Heart left ventricle (tissue), 16 donors: ENCODE data around the gene CORO6. TPM values are rescaled to one million over a fixed set of nuclear protein-coding genes. Genes with fewer than 3 reads are reported as not detected.

ENCODE experiments used
- ATAC-seq, 4 donors: fragments of 200-7000 bp; cut with Tn5 transposase; one replicate each; pipeline ENCODE4 v1.9.1; 2020 to 2022; ENCODE audit warnings: moderate library complexity in 4 of 4, mild to moderate bottlenecking in 3 of 4, moderate number of reproducible peaks in 1 of 4
- DNase-seq, 5 donors: peaks; one replicate each; pipeline ENCODE4 v3.0.0-alpha.2; 2020
- H3K27ac ChIP-seq, 12 donors: fragments of 200-600 bp; sonication (generic) in 4 of 12; one replicate each; pipeline versions ENCODE4 v1.5.0 to v1.8.0; 2016 to 2022; ENCODE audit warnings: mild to moderate bottlenecking in 2 of 12
- H3K27me3 ChIP-seq, 9 donors: fragments of 200-600 bp; sonication (generic) in 2 of 9; one replicate each; pipeline versions ENCODE4 v1.5.1 to v1.8.0; 2016 to 2022; ENCODE audit warnings: mild to moderate bottlenecking in 3 of 9
- H3K36me3 ChIP-seq, 9 donors: fragments of 200-600 bp; sonication (generic) in 2 of 9; one replicate each; pipeline versions ENCODE4 v1.5.0 to v1.8.0; 2018 to 2022; ENCODE audit warnings: mild to moderate bottlenecking in 2 of 9
- H3K4me1 ChIP-seq, 12 donors: fragments of 200-600 bp; sonication (generic) in 4 of 12; one replicate each; pipeline versions ENCODE4 v1.5.0 to v1.8.0; 2016 to 2022; ENCODE audit warnings: mild to moderate bottlenecking in 3 of 12
- H3K4me3 ChIP-seq, 12 donors: fragments of 200-600 bp; sonication (generic) in 4 of 12; one replicate each; pipeline versions ENCODE4 v1.5.0 to v1.8.0; 2017 to 2022; ENCODE audit warnings: mild to moderate bottlenecking in 9 of 12, moderate library complexity in 4 of 12
- H3K9me3 ChIP-seq, 12 donors: fragments of 200-600 bp; sonication (generic) in 4 of 12; one replicate each; pipeline versions ENCODE4 v1.5.0 to v1.8.0; 2016 to 2022; ENCODE audit warnings: mild to moderate bottlenecking in 1 of 12
- POLR2A ChIP-seq, 2 donors: fragments of 450-650 bp; IDR thresholded peaks; one replicate each; pipeline ENCODE4 v1.6.1; 2017; ENCODE audit warnings: antibody characterized with exemption in 2 of 2, mild to moderate bottlenecking in 2 of 2, moderate library complexity in 2 of 2
- WGBS, 4 donors: extraction: QIAGEN DNeasy Blood & Tissue Kit in 2 of 4; methylation state at CpG; one replicate each; pipeline versions ENCODE4 v1.1.5 to v1.1.7; 2013 to 2018; 5-methylcytosine and 5-hydroxymethylcytosine counted together
- intact Hi-C, 10 donors: fragments of 100-400 bp; cut with DNase I; formaldehyde crosslinking; loops; one replicate each; pipeline versions ENCODE4 v1.11.1 to v1.14.2; 2022
- polyA plus RNA-seq, 2 donors: library from polyadenylated mRNA; stranded (reverse); fragments of 200-250 nt; gene quantifications; one replicate each; pipeline ENCODE4 v1.2.3, GENCODE V29; 2013
- total RNA-seq, 9 donors: library from RNA; depleted of rRNA in 2 of 9; stranded (reverse); fragments of >200 nt in 2 of 9; fragmentation: NEBNext Ultra II Directional in 3 of 9; extraction: Animal tissue kit (Norgen Biotek cat#: 25700) in 3 of 9; gene quantifications; one replicate each; pipeline versions ENCODE4 v1.1.0 to v1.2.4, GENCODE V29; 2016 to 2023
- TF ChIP-seq, protein P1 (sequence below), 12 donors: fragments of 200-600 bp; sonication (generic) in 4 of 12; IDR thresholded peaks; one replicate each; pipeline versions ENCODE4 v1.5.0 to v1.8.0; 2018 to 2022; ENCODE audit warnings: antibody characterized with exemption in 12 of 12, mild to moderate bottlenecking in 5 of 12
- donor health status: ischemic (EF 13 %, LVEDD 7.1; RV severe dilation, severe dysfunction).
- donor health status: healthy with polysubstance abuse.
- donor health status: DM: no; HTN: yes; CAD: no.
- donor health status: DM: no; HTN: no; CAD: no.
- donor health status: ischemic (EF 25% LVEDD 6.9; RV normal size, moderate dysfunction).
- donor health status: ischemic (EF 25% LVEDD 5.7; RV mildly dilated, moderate dysfunction).
- donor health status: healthy.
- donor health status: DM: yes; HTN: yes; CAD: no.
- donor health status: ischemic (EF 35%, LVEDD 5.7; RV mildly dilated, moderate dysfunction).
- donor health status: nonischemic (EF 11% LVEDD 7.7; RV severe dilation, severe dysfunction).
- donor health status: DM: yes; HTN: yes; CAD: no.
- donor health status: PGD.
- donor health status: ischemic (EF 29% LVEDD 5.4; RV normal size, mild dysfunction).
- donor health status: nonischemic (EF 23%, LVEDD 6.1; RV moderate dilation, normal function).

CORO6 gene
- total and polyA plus RNA-seq, 11 donors: 50.7 to 115 (median 95.5) TPM

GRCh38 chr17:29587591-29587990, 35.1 kb downstream of the CORO6 start:
- intact Hi-C loops: loop anchor here in 3 of 10 donors (5.0 to 10.0 kb wide), 3 partner anchors 57 to 507 kb away; no protein-coding TSS in a partner anchor

DNA sequence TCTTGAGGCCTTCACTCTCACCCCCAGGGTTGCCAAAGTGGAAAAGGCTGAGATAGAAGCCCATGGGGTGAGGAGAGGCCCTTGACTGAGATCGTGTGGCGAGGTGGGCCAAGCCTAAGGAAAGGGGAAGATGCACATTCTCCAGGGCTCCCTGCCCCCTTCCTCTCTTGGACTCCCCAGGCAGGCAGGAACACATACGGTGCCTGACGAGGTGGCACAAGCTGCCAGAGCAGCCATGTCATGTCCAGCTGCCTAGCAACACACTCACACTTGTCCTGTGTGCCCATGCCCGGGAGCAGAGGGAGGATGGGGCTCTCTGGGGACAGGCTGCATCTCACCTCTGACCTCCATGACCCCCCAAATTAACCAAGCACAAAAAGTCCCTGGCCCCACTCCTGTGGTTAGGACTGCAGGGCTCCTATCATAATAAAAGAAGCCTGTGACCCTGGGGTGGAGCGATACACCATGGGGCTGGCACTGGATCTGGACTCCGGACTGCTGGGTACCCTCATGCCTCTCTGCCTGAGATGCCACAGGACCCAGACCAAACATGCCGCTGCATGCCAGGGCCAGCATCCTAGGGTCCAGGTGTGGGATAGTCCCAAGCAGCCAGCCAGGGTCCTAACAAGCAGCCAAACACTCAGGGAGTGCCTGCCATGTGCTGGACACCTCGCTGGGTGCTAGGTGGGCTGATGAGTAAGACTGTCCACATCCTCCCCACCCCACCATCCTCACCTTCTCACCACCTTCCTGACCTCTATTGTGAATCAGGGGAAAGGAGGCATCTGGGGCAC, 35.8 kb downstream of the CORO6 start:
- TF ChIP-seq, protein P1, sequence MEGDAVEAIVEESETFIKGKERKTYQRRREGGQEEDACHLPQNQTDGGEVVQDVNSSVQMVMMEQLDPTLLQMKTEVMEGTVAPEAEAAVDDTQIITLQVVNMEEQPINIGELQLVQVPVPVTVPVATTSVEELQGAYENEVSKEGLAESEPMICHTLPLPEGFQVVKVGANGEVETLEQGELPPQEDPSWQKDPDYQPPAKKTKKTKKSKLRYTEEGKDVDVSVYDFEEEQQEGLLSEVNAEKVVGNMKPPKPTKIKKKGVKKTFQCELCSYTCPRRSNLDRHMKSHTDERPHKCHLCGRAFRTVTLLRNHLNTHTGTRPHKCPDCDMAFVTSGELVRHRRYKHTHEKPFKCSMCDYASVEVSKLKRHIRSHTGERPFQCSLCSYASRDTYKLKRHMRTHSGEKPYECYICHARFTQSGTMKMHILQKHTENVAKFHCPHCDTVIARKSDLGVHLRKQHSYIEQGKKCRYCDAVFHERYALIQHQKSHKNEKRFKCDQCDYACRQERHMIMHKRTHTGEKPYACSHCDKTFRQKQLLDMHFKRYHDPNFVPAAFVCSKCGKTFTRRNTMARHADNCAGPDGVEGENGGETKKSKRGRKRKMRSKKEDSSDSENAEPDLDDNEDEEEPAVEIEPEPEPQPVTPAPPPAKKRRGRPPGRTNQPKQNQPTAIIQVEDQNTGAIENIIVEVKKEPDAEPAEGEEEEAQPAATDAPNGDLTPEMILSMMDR (IDR thresholded peaks at IDR 0.05): no peak
- TF ChIP-seq POLR2A (IDR thresholded peaks at IDR 0.05): no peak
- Histone ChIP-seq H3K27me3 (no peaks in the 10 kb centered on the region), H3K27ac (peak overlapping the region; percentile 11 to 97 (median 88)), H3K36me3 (peaks cover 0 to 17% (median 13%) of the 10 kb centered on the region in 9 donors), H3K4me3 (peak overlapping the region in 9 of 12 donors; percentile 47 to 98 (median 91)), H3K9me3 (no peaks in the 10 kb centered on the region), H3K4me1 (peaks cover 5 to 85% (median 66%) of the 10 kb centered on the region in 12 donors)
- peak in 3 of 5 donors; percentile 25 to 53 (median 34) for DNase-seq
- ATAC-seq: no peak
- intact Hi-C loops: loop anchor here in 3 of 10 donors (5.0 to 10.0 kb wide), 3 partner anchors 58 to 508 kb away; no protein-coding TSS in a partner anchor
- 49 to 60% (median 54%) methylated on average over 7 to 9 of the region's 9 CpGs for WGBS, 4 donors

More at GRCh38 chr17:29587591-29587990, 35.1 kb downstream of the CORO6 start:
- peaks cover 5 to 92% (median 73%) of the 10 kb centered on the region in 12 donors for H3K4me1 ChIP-seq
- peak in 2 of 5 donors; percentile 15 to 21 for DNase-seq
- H3K36me3 ChIP-seq: peaks cover 0 to 10% (median 6%) of the 10 kb centered on the region in 9 donors
- peak overlapping the region; percentile 11 to 97 (median 88) for H3K27ac ChIP-seq
- no peak for TF ChIP-seq POLR2A (IDR thresholded peaks at IDR 0.05)
- TF ChIP-seq, protein P1 (IDR thresholded peaks at IDR 0.05): no peak
- H3K27me3 ChIP-seq: no peaks in the 10 kb centered on the region
- WGBS, 4 donors: 68 to 79% (median 72%) methylated on average over 6 of the region's 6 CpGs
- ATAC-seq: no peak
- H3K4me3 ChIP-seq: peak overlapping the region in 11 of 12 donors; percentile 76 to 98 (median 88)
- no peaks in the 10 kb centered on the region for H3K9me3 ChIP-seq

DNA sequence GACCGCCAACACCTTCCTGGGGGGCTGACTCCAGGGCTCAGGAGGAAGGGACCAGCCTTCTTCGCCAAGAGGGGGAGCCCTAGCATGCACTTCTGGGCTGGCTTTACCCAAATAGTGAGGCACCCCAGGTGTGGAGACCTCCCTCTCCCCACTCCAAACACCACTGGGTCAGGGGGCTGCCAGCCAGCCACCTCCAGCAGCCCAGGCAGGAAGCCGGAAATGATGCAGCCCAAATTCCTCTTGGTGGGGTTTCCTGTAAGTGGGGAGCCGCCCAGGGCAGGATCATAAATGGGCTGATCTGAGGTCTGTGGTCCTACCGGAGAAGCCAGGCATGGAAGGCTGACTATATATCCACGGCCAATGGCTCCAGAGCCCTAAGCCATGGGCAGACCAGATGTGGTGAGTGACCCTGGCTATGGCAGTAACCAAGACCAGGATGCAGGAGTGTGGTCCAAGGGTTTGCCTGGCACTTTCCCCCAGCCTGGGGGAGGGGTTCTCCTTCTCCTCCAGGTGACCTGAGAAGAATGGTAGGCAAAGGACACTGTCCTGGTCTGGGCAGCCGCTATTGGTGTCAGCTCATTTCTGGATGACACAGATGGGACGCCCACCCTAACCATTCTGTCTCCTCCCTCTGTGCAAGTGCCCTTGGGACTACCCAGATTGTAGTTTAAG, 37.5 kb downstream of the CORO6 start:
- DNase-seq (peak in 4 of 5 donors; percentile 58 to 76 (median 70)), ATAC-seq (peak; percentile 2 to 70 (median 8))
- peak overlapping the region; percentile 73 to 97 (median 88) for H3K27ac ChIP-seq
- WGBS, 4 donors: 50 to 67% (median 64%) methylated on average over 5 to 8 of the region's 8 CpGs
- H3K4me3 ChIP-seq: peak overlapping the region; percentile 12 to 95 (median 54)
- intact Hi-C loops: loop anchor here in 3 of 10 donors (5.0 to 10.0 kb wide), 3 partner anchors 60 to 510 kb away; no protein-coding TSS in a partner anchor
- no peaks in the 10 kb centered on the region for H3K9me3 ChIP-seq
- H3K27me3 ChIP-seq: no peaks in the 10 kb centered on the region
- H3K36me3 ChIP-seq: peaks cover 0 to 30% (median 25%) of the 10 kb centered on the region in 9 donors
- peaks cover 0 to 80% (median 52%) of the 10 kb centered on the region in 12 donors for H3K4me1 ChIP-seq
- peak in 1 of 2 donors; percentile 57 for TF ChIP-seq POLR2A (IDR thresholded peaks at IDR 0.05)
- TF ChIP-seq, protein P1 (IDR thresholded peaks at IDR 0.05): peak in 5 of 12 donors; percentile 16 to 31 (median 21)
